ENCODE measurements around the gene COG4. TPM values are rescaled to one million over a fixed set of nuclear protein-coding genes. Genes with fewer than 3 reads are reported as not detected.

The COG4 gene
- total RNA-seq, 1 experiment from 2014 or later: 45.4 TPM

DNA sequence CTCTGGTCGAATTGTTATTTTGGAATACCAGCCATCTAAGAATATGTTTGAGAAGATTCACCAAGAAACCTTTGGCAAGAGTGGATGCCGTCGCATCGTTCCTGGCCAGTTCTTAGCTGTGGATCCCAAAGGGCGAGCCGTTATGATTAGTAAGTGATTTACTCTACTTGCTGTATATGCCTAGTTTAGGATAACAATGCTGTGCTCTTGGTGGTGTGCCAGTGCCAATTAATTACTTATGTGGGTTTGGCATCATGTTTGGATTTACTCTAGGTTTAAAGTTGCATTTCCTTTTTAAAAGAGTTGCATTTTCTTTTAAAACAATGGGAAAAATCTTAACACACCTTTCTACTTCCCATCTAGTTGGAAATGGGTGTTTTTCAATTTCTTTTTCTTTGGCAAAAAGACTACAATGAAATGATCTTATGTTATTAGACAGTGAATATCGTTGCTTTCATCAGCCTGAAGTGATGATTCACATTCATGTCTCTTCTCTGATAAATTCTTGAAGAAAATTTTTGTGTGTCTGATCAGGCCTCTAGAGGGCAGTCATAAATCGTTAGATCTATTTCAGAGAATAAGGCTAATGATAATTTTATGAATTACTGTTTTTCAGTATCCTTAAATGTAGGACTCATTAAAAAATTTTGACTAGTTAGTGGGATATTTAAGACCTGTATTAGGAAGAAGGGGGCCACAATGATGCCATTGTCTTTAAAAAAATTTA lies 5.9 kb upstream of the COG4 start:
- Histone ChIP-seq H3K27me3 (ENCODE audit: control insufficient read depth, insufficient read depth, low read length) (no peaks in the 10 kb centered on the region), H3K36me3 (ENCODE audit: control insufficient read depth, insufficient read depth, low read length) (peaks cover 33% of the 10 kb centered on the region), H3K27ac (ENCODE audit: low read length) (no peak overlapping the region), H3K4me3 (ENCODE audit: low read depth in 2 of 2, low read length in 2 of 2) (no peak overlapping the region), H3K4me1 (ENCODE audit: control insufficient read depth, insufficient read depth, low read length) (peaks cover 10% of the 10 kb centered on the region), H3K9me3 (ENCODE audit: control insufficient read depth, insufficient read depth, low read depth, low read length) (no peaks in the 10 kb centered on the region)
- BruUV-seq (replicated peaks): no TSS peak
- no peak for ATAC-seq
- no peak for DNase-seq (ENCODE audit: low read depth, low spot score)
- POLR2A ChIA-PET: no interaction called here
- intact Hi-C loops (cut with micrococcal nuclease; ENCODE audit: unreplicated experiment) (no loop called here), in situ Hi-C loops (cut with HindIII; ENCODE audit: low pct_unique_long_range_greater_than_20kb, low sequenced_read_pairs) (no loop called here)
- CTCF ChIA-PET: no interaction called here
- TF ChIP-seq CTCF (IDR thresholded peaks at IDR 0.05): peak; percentile 59; the same call in 1 of the 2 replicates
- TF ChIP-seq POLR2AphosphoS5 (IDR thresholded peaks at IDR 0.05; ENCODE audit: low read depth, low read length): no peak
- no peak for TF ChIP-seq REST (IDR thresholded peaks at IDR 0.05; ENCODE audit: insufficient read depth in 1 of 2, low read depth in 2 of 2, low read length in 1 of 2)
- no peak for TF ChIP-seq SIN3A (IDR thresholded peaks at IDR 0.05; ENCODE audit: borderline replicate concordance, insufficient read depth, low read depth, low read length)
- TF ChIP-seq TCF7L2 (IDR thresholded peaks at IDR 0.05; ENCODE audit: low read depth, low read length): no peak

GRCh38 chr16:70527315-70527996 lies 4.1 kb upstream of the COG4 start:
- no peak overlapping the region for H3K27ac ChIP-seq (ENCODE audit: low read length)
- BruUV-seq (replicated peaks): TSS peak; percentile 12
- ChIA-PET CTCF (no interaction called here), POLR2A (no interaction called here)
- DNase-seq (ENCODE audit: low read depth, low spot score): no peak
- peaks cover 26% of the 10 kb centered on the region for H3K36me3 ChIP-seq (ENCODE audit: control insufficient read depth, insufficient read depth, low read length)
- no peak for TF ChIP-seq SIN3A (IDR thresholded peaks at IDR 0.05; ENCODE audit: borderline replicate concordance, insufficient read depth, low read depth, low read length)
- no peak for TF ChIP-seq CTCF (IDR thresholded peaks at IDR 0.05)
- TF ChIP-seq TCF7L2 (IDR thresholded peaks at IDR 0.05; ENCODE audit: low read depth, low read length): no peak
- TF ChIP-seq POLR2AphosphoS5 (IDR thresholded peaks at IDR 0.05; ENCODE audit: low read depth, low read length): no peak
- TF ChIP-seq REST (IDR thresholded peaks at IDR 0.05; ENCODE audit: insufficient read depth in 1 of 2, low read depth in 2 of 2, low read length in 1 of 2): no peak
- ATAC-seq: no peak
- peak overlapping the region; percentile 11 to 29; a peak in 3 of 4 replicates for H3K4me3 ChIP-seq (ENCODE audit: low read depth in 2 of 2, low read length in 2 of 2)
- no peaks in the 10 kb centered on the region for H3K9me3 ChIP-seq (ENCODE audit: control insufficient read depth, insufficient read depth, low read depth, low read length)
- no peaks in the 10 kb centered on the region for H3K27me3 ChIP-seq (ENCODE audit: control insufficient read depth, insufficient read depth, low read length)
- intact Hi-C loops (cut with micrococcal nuclease; ENCODE audit: unreplicated experiment) (no loop called here), in situ Hi-C loops (cut with HindIII; ENCODE audit: low pct_unique_long_range_greater_than_20kb, low sequenced_read_pairs) (no loop called here)
- H3K4me1 ChIP-seq (ENCODE audit: control insufficient read depth, insufficient read depth, low read length): peaks cover 12% of the 10 kb centered on the region
